ENCODE results near the gene TRIO. TPM values are rescaled to one million over a fixed set of nuclear protein-coding genes. Genes with fewer than 3 reads are reported as not detected.

TRIO gene
- polyA plus RNA-seq, 3 donors, result 10.3 to 63.1 (median 34.5) TPM

DNA sequence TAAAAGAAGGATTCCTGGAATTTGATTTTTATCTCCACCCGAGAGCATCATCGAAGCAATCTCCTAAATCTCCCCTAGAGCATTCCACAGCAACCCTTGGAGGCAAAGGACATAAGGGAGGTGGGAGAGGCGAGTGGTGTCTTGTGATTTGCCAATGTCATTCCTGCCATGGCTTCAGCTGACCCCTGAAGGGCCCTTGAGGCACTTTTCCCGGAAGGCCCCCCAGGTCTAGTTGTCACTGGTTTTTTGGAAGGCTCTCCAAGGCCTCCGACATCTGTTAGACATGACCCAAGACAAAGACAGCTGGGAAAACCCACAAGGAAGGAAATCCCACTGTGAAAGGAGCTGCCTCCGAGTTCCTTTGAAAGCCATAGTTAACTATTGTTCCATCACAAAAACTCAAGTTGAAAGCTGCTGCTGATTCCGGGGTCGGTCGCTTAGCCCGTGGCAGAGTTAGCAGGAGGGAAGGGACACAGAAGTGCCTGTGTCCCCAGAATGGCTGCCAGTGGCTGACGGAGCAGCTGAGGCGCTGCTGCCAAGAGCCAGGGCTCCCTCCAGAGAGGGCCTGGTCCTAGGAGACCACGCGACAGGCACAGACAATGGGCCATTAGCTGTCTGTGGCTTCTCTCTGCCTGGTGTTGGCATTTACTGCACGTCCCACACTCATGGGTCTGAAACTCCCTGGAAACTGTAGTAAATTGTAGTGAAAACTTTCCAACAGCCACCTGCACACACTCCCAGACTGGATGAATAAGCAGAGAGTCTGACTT, 24.4 kb upstream of the TRIO start:
- no peak overlapping the region for H3K27ac ChIP-seq (ENCODE audit: low read depth, low read length)
- 66 to 71% (median 69%) methylated on average over 15 of the region's 15 CpGs for WGBS, 3 donors

DNA sequence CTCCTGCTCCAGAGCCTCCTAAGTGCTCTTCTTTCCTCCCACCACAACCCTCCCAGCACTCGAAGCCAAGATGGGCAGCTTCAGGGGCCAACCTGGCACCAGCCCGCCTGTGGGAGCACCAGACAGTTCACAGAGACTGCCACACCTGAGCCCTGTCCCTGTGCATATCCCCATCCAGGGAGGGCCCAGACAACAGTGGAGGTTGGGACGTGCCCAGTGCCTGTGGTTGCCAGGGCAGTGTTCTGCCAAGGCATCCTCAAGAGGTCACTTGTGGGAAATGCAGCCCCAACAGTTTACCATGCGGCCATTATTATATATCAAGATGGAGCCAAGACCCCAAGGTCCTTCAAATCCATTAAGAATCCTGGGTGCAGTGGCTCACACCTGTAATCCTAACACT, 23.0 kb upstream of the TRIO start:
- WGBS, 3 donors, result 92 to 94% (median 92%) methylated on average over 4 of the region's 4 CpGs
- no peak overlapping the region for H3K27ac ChIP-seq (ENCODE audit: low read depth, low read length)

DNA sequence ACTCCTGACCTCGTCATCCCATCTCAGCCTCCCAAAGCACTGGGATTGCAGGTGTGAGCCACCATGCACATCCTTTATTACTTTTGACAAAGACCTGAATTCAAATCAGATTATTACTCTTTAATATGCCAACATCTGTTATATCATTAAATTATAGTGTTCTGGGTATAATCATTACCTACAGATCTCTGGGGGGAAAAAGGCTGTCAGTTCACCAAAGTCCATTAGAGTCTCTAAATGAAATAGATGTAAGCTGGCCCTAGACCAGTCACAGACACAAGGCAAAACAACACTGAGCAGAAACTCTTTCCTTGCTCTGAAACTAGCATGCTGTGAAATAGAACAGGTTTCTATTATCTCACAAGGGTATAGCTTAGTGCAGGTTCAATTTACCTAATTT, 21.6 kb upstream of the TRIO start:
- WGBS, 3 donors, result 88 to 94% (median 91%) methylated on average over 1 of the region's 1 CpG
- no peak overlapping the region for H3K27ac ChIP-seq (ENCODE audit: low read depth, low read length)

DNA sequence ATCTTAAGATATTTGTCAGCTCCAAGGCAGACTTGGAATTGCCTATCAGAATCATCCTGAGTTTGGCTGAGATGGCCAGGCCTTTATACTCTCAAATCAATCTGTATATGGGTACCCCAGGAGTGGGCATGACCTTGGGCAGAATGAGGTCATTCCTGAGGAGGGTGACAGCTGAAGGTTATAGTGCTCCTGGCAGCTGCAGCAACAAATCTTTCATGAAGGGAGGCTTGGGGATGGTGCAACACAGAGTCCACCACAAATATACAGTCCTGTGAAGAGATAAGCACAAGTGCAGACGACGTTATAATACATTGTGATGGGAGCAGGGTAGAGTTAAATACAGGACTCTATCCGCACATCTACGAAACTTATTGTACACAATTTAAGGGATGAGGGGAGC, 21.1 kb upstream of the TRIO start:
- WGBS, 3 donors, result 79 to 97% (median 96%) methylated on average over 4 of the region's 4 CpGs
- no peak overlapping the region for H3K27ac ChIP-seq (ENCODE audit: low read depth, low read length)

DNA sequence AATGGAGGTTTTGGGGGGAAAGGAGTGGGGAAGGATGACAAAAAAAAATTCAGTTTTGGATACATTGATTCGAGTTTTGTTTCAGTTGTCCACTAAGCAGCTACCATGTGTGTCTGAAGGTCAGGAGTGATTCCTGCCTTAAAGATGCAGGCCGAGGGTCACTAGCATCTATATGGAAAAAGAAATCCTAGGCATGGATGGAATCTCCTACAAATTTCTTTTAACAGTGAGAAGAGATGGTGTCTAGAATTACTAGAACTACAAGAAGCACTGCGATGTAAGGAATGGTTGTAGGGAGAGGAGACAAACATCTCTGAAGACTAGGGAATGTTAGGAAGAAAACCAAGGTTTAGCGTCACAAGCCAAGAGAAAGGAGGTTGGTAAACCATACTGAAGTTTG, 19.6 kb upstream of the TRIO start:
- WGBS, 3 donors, result 92 to 96% (median 95%) methylated on average over 4 of the region's 4 CpGs
- no peak overlapping the region for H3K27ac ChIP-seq (ENCODE audit: low read depth, low read length)

DNA sequence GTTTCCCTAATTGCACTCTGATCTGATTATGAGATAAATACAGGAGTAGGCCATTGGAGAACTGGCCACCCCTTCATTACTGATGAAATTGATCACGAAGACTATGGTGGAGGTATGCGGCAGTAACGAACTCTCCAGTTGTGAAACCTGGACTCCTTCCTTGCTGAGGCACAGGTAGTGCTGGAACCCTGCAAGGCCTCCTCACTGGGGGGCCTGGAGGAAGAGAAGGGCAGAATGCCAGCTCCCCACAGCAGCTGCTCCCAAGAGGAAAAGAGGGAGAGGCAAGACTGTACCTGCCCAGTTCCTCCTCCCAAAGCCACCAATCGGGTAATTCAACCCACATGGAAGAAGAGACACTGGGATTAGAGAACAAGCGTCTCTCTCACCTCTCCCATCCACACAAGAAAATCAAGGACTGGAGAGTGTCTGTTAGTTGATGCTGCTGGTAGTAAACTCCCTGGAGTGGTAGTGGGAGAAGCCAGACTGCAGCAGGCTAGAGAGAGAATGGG, 19.1 kb upstream of the TRIO start:
- WGBS, 3 donors, result 91 to 93% (median 92%) methylated on average over 5 of the region's 5 CpGs
- H3K27ac ChIP-seq (ENCODE audit: low read depth, low read length), result no peak overlapping the region

DNA sequence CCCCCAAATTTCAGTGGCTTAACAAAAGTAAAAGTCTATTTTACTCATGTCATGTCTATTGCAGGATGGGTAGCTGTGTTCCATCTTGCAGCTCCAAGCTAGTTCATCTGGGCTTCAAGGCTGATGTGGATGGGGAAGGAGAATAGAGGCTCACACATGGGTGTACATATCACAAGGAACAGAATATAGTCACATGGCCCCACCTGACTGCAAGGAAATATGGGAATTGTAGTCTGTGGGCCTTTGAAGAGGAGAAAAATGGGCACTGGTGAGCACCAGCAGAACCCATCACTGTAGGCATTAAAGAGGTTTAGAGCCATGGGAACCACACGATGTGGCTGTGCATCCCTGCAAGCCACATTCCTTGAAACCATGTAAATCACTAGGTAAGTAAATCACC, 17.9 kb upstream of the TRIO start:
- 80 to 84% (median 84%) methylated on average over 1 of the region's 1 CpG for WGBS, 3 donors

DNA sequence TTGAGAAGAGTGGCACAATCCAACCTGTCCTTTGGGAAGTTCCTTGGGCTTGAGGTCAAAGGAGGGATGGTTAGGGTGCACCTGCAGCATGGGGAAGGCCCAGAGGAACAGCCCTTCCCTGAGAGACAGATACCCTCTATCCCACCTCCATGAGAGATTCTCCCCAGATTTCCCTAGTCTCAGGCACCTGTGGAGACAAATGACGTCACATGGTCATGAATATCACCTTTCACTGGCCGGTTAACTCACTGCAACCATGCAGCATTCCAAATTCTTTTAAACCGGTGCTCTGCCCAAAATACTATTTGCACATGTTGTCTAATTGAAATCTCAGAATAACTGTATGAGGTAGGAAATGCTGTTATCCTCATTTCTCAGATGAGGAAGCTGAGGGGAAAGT, 15.6 kb upstream of the TRIO start:
- no peak overlapping the region for H3K27ac ChIP-seq (ENCODE audit: low read depth, low read length)
- 66 to 71% (median 67%) methylated on average over 3 of the region's 3 CpGs for WGBS, 3 donors

More for the DNA sequence above, 17.9 kb upstream of the TRIO start:
- no peak overlapping the region for H3K27ac ChIP-seq (ENCODE audit: low read depth, low read length)

DNA sequence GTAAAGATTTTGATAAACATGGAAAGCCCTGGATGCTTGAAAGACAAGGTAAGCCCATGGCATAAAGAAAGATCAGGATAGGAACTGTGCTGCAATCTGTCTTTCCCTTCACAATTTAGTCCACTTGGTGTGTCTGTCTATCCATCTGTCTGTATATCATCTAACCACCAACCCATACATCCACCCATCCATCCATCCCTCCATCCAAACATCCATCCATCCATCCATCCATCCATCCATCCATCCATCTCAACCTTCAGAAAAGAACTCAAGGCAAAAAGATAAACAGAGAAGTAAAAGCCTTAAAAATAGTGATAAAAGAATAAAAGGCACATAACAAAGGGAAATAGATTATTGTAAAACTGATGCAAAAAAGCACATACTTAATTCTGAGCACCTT, 15.1 kb upstream of the TRIO start:
- no peak overlapping the region for H3K27ac ChIP-seq (ENCODE audit: low read depth, low read length)

DNA sequence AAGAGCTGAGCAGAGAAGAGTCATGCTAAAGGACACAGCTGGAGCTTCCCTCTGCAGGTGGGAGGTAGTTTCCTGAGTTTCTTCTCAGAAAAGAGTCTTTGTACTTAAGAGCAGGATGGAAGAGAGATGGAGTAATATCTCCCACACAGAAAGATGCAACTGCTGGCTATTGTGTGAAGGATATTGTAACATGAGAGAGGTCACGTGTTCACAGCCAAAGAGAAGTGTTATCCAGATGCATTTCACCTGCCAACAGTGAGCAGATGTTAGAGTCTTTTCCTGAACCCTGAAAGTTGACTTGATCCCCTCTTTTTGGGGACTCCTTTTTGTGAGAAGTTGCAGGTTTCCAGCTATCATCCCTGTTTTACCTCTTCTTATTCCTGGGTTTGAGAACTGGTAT, 14.0 kb upstream of the TRIO start:
- no peak overlapping the region for H3K27ac ChIP-seq (ENCODE audit: low read depth, low read length)
- WGBS, 3 donors, result 49 to 75% (median 65%) methylated on average over 1 of the region's 1 CpG

DNA sequence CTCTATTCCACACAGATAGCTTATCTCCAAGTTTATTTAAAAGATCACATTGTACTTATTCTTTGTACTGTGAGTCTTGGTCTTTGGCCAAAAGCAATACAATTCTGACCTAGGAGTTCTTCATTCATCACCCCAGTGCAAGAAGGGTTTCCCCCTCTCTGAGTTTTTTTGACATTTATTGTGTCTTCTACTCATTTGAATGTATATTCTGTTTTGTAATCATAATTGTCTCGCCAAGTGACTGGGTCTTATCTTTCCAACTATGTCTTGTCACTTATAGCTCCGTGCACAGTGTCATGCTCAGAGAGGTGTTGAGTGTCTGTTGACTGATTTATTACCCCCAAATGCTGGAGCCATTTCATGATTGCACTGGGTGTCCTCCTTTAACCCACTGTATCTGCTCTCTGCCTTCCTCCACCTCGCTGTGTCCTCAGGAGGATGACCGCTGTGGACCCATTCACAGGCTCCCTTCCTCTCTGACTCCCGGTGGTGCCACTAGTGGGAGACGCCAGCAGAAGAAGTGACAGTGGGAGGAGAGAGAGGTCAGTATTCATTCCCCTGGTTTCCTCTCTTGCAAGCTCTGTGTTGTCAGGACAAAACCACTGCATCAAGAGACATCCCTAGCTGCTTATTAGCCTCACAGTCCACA, 11.2 kb upstream of the TRIO start:
- H3K27ac ChIP-seq (ENCODE audit: low read depth, low read length), result no peak overlapping the region
- WGBS, 3 donors, result 58 to 74% (median 69%) methylated on average over 6 of the region's 6 CpGs

DNA sequence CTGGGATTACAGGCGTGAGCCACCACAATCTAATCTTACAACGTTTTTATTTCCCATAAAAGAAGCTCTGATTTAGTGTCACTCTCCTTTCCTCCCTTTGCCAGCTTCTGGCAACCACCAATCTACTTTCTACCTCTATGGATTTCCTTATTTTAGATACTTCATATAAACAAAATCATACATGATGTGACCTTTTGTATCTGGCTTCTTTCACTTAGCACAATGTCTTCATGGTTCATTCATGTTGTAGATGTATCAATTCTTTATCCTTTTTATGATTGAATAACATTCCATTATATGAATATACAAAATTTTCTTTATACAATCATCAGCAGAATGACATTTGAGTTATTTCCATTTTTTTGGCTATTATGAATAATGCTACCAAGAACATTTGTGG, 9.7 kb upstream of the TRIO start:
- H3K27ac ChIP-seq (ENCODE audit: low read depth, low read length), result no peak overlapping the region
- 57 to 80% (median 80%) methylated on average over 2 of the region's 2 CpGs for WGBS, 3 donors

DNA sequence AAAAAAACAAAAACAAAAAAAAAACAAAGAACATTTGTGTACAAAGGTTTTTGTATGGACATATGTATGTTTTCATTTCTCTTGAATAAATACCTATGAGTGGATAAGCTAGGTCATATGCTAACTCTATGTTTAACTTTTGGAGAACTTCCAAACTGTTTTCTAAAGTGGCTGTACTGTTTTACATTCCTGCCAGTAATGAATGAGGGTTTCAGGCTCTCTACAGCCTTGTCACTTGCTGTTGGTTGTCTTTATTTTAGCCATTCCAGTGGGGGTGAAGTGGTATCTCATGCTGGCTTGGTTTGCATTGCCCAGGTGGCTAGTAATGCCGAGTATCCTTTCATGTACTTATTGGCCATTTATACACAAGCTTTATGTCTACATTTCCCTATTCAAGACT, 9.1 kb upstream of the TRIO start:
- WGBS, 3 donors, result 82 to 89% (median 83%) methylated on average over 1 of the region's 1 CpG
- no peak overlapping the region for H3K27ac ChIP-seq (ENCODE audit: low read depth, low read length)

DNA sequence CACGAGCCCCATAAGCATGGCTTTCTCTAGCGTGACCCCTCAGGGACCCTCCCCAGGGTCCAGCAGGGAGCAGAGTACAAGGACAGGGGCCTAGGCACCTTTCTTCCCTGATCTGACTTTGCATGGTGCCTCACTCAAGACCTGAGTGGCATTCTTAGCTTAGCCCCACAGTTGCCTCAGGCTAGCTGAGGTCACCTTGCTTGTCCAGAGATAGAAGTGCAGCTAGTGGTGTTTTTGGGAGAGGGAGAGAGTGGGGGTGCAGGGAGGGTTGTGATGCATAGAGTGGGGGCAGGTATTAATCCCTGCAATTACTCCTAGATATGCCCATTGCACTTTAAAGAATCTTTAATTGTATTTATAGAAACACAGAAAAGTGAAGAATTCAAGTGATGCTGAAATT, 8.4 kb upstream of the TRIO start:
- no peak overlapping the region for H3K27ac ChIP-seq (ENCODE audit: low read depth, low read length)
- 90% methylated on average over 2 of the region's 2 CpGs for WGBS, 3 donors

DNA sequence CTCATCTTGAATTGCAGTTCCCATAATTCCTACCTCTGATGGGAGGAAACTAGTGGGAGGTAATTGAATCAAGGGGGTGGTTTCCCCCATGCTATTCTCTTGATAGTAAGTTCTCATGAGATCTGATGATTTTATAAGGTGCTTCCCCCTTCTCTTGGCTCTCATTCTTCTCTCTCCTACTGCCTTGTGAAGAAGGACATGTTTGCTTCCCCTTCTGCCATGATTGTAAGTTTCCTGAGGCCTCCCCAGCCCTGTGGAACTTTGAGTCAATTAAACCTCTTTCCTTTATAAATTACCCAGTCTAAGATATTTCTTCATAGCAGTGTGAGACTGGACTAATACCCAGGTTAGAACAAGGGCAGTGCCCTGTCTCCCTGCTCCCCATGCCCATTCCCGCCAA, 7.5 kb upstream of the TRIO start:
- no peak overlapping the region for H3K27ac ChIP-seq (ENCODE audit: low read depth, low read length)
- 95 to 100% (median 100%) methylated on average over 1 of the region's 1 CpG for WGBS, 3 donors

DNA sequence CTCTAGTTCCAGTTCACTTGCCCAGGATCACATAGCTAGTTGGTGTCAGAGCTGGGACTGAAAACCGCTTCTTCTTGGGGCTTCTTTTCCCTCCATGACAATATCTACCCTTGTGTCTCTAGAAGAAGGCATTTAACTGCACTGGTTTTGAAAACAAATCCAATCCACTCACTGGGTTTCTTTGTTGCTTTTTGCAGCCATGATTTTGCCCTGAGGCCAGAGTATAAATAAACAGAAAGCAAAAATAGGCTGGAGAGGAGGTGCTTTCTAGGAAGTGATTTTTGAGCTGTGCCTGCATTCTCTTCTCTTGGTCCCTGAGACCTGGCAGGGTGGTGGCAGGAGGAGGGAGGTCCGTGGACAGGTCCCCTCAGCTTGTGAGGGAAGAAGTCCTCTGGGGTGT, 6.9 kb upstream of the TRIO start:
- H3K27ac ChIP-seq (ENCODE audit: low read depth, low read length), result no peak overlapping the region
- 72 to 93% (median 86%) methylated on average over 2 of the region's 2 CpGs for WGBS, 3 donors

DNA sequence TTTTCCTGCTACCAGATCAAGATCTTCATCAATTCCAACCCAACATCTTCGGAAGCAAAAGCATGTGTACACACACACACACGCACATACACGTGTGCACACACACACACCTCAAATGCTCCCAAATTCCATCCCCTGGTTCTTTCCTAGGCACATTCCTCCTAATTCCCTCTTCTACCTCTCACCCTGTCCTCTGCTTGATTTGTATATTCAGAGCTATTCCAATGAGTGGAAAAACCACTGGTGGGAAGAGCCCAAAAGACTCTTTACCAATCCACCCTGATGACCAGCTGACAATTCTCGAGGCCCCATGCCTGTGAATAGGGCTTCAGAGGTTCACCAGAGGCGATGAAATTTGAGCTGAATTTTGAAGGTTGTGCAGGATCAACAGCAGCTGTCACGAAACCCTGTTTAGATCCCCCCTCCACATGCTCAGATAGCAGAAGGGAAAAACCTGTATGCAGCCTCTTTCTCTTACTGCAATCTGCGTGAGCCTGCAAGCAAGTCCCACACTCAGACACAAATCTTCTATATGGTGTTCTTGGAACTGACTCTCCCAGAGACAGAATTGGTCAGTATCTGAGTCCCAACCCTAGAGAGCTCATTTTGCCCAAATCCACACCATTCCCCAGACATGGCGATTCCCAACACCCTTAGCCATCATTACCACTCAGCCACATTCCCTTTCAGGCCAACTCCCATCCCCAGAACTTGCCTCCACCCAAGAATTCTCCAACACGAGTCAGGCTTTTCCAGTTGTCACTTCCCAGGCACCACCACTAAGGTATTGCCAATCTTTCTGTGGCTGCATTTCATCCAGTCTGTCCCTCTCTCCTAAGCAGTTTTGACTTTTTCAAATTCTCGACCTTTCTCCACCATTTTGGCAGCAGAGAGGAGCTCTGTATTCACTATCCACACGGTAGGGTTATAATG, 4.3 kb upstream of the TRIO start:
- no peak overlapping the region for H3K27ac ChIP-seq (ENCODE audit: low read depth, low read length)
- 83 to 90% (median 85%) methylated on average over 11 of the region's 11 CpGs for WGBS, 3 donors

DNA sequence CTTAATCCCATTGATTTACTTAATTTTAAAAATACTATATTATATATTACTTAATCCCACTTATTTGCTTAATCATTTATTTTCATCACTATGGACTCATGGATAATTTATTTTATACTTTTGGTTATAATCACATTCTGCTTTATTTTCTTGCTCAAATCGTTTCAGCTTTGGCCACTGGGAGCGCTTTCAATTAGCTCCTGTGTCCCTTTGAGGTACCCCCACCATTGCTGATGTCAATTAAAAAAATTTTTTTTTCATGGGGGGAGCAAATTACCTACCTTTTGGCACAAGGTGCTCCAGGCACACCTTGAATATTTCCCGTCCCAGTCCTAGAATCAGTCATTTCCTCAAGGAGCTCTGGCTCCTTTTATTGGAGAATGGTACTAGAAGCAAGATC, 1.4 kb upstream of the TRIO start:
- 81 to 91% (median 87%) methylated on average over 3 of the region's 3 CpGs for WGBS, 3 donors
- no peak overlapping the region for H3K27ac ChIP-seq (ENCODE audit: low read depth, low read length)

DNA sequence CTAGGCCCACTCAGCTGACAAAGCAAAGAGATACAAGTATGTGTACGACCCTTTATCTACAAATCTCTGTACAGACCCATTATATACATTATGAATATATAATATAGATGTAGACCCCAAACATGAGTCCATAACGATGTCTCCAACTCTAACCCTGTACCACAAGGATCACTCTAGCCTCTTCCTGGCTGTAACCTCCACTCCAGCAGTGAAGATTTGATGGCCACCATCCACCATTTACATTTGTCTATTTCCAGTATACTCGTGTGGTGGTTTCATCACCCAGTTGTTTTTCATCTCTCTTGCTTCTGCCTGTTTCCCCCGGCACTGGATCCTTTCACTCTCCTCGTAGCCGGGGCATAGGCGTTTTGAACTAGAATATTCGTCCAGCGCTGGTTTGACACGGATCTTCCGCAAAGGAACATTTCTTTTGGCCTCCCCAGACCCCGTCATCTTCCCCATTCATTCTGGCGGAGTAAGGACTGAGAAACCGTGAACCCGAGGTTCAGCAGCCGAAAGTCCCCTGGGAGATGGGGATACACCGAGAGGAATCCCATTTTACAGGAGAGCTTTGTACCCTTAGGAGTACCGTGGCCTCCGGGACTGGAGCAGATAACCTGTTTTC, 828 bp upstream of the TRIO start:
- 11 to 13% (median 12%) methylated on average over 19 of the region's 19 CpGs for WGBS, 3 donors
- H3K27ac ChIP-seq (ENCODE audit: low read depth, low read length), result peak overlapping the region; percentile 60
